Measurements from ENCODE around the gene LYPD8.

The LYPD8 gene

GRCh38 chr1:248753708-248754280, 1.8 kb downstream of the LYPD8 start:
- Histone ChIP-seq H3K9ac (ENCODE audit: low read length) (no peak overlapping the region), H3K27me3 (ENCODE audit: control insufficient read depth, insufficient read depth, low read length) (no peaks in the 10 kb centered on the region), H3K36me3 (ENCODE audit: control insufficient read depth, insufficient read depth, low read length) (no peaks in the 10 kb centered on the region), H3K27ac (ENCODE audit: low read depth, low read length) (no peak overlapping the region), H3K4me3 (ENCODE audit: low read length) (no peak overlapping the region), H3K4me1 (ENCODE audit: control insufficient read depth, insufficient read depth, low read length) (no peaks in the 10 kb centered on the region)

GRCh38 chr1:248753029-248753594, 2.4 kb downstream of the LYPD8 start:
- H3K36me3 ChIP-seq (ENCODE audit: control insufficient read depth, insufficient read depth, low read length), result no peaks in the 10 kb centered on the region
- H3K27me3 ChIP-seq (ENCODE audit: control insufficient read depth, insufficient read depth, low read length), result no peaks in the 10 kb centered on the region
- H3K9ac ChIP-seq (ENCODE audit: low read length), result no peak overlapping the region
- no peak overlapping the region for H3K4me3 ChIP-seq (ENCODE audit: low read length)
- no peaks in the 10 kb centered on the region for H3K4me1 ChIP-seq (ENCODE audit: control insufficient read depth, insufficient read depth, low read length)
- no peak overlapping the region for H3K27ac ChIP-seq (ENCODE audit: low read depth, low read length)

- H3K27ac ChIP-seq (ENCODE audit: low read depth, low read length), result no peak overlapping the region
- H3K9ac ChIP-seq (ENCODE audit: low read length), result no peak overlapping the region
These were observed 3.2 kb downstream of the LYPD8 start for GRCh38 chr1:248752161-248753028.

GRCh38 chr1:248751635-248752034, 3.9 kb downstream of the LYPD8 start:
- Histone ChIP-seq H3K27ac (ENCODE audit: low read depth, low read length) (no peak overlapping the region), H3K4me3 (ENCODE audit: low read length) (no peak overlapping the region), H3K36me3 (ENCODE audit: control insufficient read depth, insufficient read depth, low read length) (no peaks in the 10 kb centered on the region), H3K9ac (ENCODE audit: low read length) (no peak overlapping the region), H3K27me3 (ENCODE audit: control insufficient read depth, insufficient read depth, low read length) (no peaks in the 10 kb centered on the region), H3K4me1 (ENCODE audit: control insufficient read depth, insufficient read depth, low read length) (no peaks in the 10 kb centered on the region)

More at GRCh38 chr1:248752161-248753028, 3.2 kb downstream of the LYPD8 start:
- no peaks in the 10 kb centered on the region for H3K4me1 ChIP-seq (ENCODE audit: control insufficient read depth, insufficient read depth, low read length)
- no peaks in the 10 kb centered on the region for H3K27me3 ChIP-seq (ENCODE audit: control insufficient read depth, insufficient read depth, low read length)
- no peak overlapping the region for H3K4me3 ChIP-seq (ENCODE audit: low read length)
- no peaks in the 10 kb centered on the region for H3K36me3 ChIP-seq (ENCODE audit: control insufficient read depth, insufficient read depth, low read length)

- no peaks in the 10 kb centered on the region for H3K4me1 ChIP-seq (ENCODE audit: control insufficient read depth, insufficient read depth, low read length)
- H3K27ac ChIP-seq (ENCODE audit: low read depth, low read length), result no peak overlapping the region
- H3K4me3 ChIP-seq (ENCODE audit: low read length), result no peak overlapping the region
- H3K36me3 ChIP-seq (ENCODE audit: control insufficient read depth, insufficient read depth, low read length), result no peaks in the 10 kb centered on the region
- no peaks in the 10 kb centered on the region for H3K27me3 ChIP-seq (ENCODE audit: control insufficient read depth, insufficient read depth, low read length)
- no peak overlapping the region for H3K9ac ChIP-seq (ENCODE audit: low read length)
These were observed 4.4 kb downstream of the LYPD8 start for GRCh38 chr1:248751142-248751541.

- H3K4me3 ChIP-seq (ENCODE audit: low read length), result no peak overlapping the region
- no peak overlapping the region for H3K9ac ChIP-seq (ENCODE audit: low read length)
- H3K27me3 ChIP-seq (ENCODE audit: control insufficient read depth, insufficient read depth, low read length), result no peaks in the 10 kb centered on the region
- H3K36me3 ChIP-seq (ENCODE audit: control insufficient read depth, insufficient read depth, low read length), result no peaks in the 10 kb centered on the region
- H3K27ac ChIP-seq (ENCODE audit: low read depth, low read length), result no peak overlapping the region
- no peaks in the 10 kb centered on the region for H3K4me1 ChIP-seq (ENCODE audit: control insufficient read depth, insufficient read depth, low read length)
These were observed 5.1 kb downstream of the LYPD8 start for GRCh38 chr1:248750496-248750895.

GRCh38 chr1:248748211-248748610, 7.3 kb downstream of the LYPD8 start:
- H3K27ac ChIP-seq (ENCODE audit: low read depth, low read length), result no peak overlapping the region

GRCh38 chr1:248740876-248741275, 14.7 kb downstream of the LYPD8 start:
- no peak overlapping the region for H3K4me3 ChIP-seq (ENCODE audit: low read length)
- H3K36me3 ChIP-seq (ENCODE audit: control insufficient read depth, insufficient read depth, low read length), result no peaks in the 10 kb centered on the region
- no peak overlapping the region for H3K9ac ChIP-seq (ENCODE audit: low read length)
- no peaks in the 10 kb centered on the region for H3K4me1 ChIP-seq (ENCODE audit: control insufficient read depth, insufficient read depth, low read length)
- H3K27ac ChIP-seq (ENCODE audit: low read depth, low read length), result no peak overlapping the region
- H3K27me3 ChIP-seq (ENCODE audit: control insufficient read depth, insufficient read depth, low read length), result no peaks in the 10 kb centered on the region

More at GRCh38 chr1:248748211-248748610, 7.3 kb downstream of the LYPD8 start:
- Histone ChIP-seq H3K4me1 (ENCODE audit: control insufficient read depth, insufficient read depth, low read length) (no peaks in the 10 kb centered on the region), H3K4me3 (ENCODE audit: low read length) (no peak overlapping the region), H3K9ac (ENCODE audit: low read length) (no peak overlapping the region), H3K36me3 (ENCODE audit: control insufficient read depth, insufficient read depth, low read length) (no peaks in the 10 kb centered on the region), H3K27me3 (ENCODE audit: control insufficient read depth, insufficient read depth, low read length) (no peaks in the 10 kb centered on the region)

- Histone ChIP-seq H3K36me3 (ENCODE audit: control insufficient read depth, insufficient read depth, low read length) (no peaks in the 10 kb centered on the region), H3K9ac (ENCODE audit: low read length) (no peak overlapping the region), H3K4me3 (ENCODE audit: low read length) (no peak overlapping the region), H3K27ac (ENCODE audit: low read depth, low read length) (no peak overlapping the region), H3K27me3 (ENCODE audit: control insufficient read depth, insufficient read depth, low read length) (no peaks in the 10 kb centered on the region), H3K4me1 (ENCODE audit: control insufficient read depth, insufficient read depth, low read length) (no peaks in the 10 kb centered on the region)
These were observed 15.9 kb downstream of the LYPD8 start for GRCh38 chr1:248739572-248740205.

- Histone ChIP-seq H3K4me3 (ENCODE audit: low read length) (no peak overlapping the region), H3K27me3 (ENCODE audit: control insufficient read depth, insufficient read depth, low read length) (no peaks in the 10 kb centered on the region), H3K9ac (ENCODE audit: low read length) (no peak overlapping the region)
These were observed 18.1 kb downstream of the LYPD8 start for GRCh38 chr1:248737457-248737856.

GRCh38 chr1:248736977-248737376, 18.6 kb downstream of the LYPD8 start:
- no peaks in the 10 kb centered on the region for H3K36me3 ChIP-seq (ENCODE audit: control insufficient read depth, insufficient read depth, low read length)
- H3K27ac ChIP-seq (ENCODE audit: low read depth, low read length), result no peak overlapping the region

More at GRCh38 chr1:248737457-248737856, 18.1 kb downstream of the LYPD8 start:
- Histone ChIP-seq H3K4me1 (ENCODE audit: control insufficient read depth, insufficient read depth, low read length) (no peaks in the 10 kb centered on the region), H3K27ac (ENCODE audit: low read depth, low read length) (no peak overlapping the region), H3K36me3 (ENCODE audit: control insufficient read depth, insufficient read depth, low read length) (no peaks in the 10 kb centered on the region)

GRCh38 chr1:248733566-248733965, 22.0 kb downstream of the LYPD8 start:
- Histone ChIP-seq H3K27me3 (ENCODE audit: control insufficient read depth, insufficient read depth, low read length) (no peaks in the 10 kb centered on the region), H3K36me3 (ENCODE audit: control insufficient read depth, insufficient read depth, low read length) (no peaks in the 10 kb centered on the region), H3K27ac (ENCODE audit: low read depth, low read length) (no peak overlapping the region), H3K4me1 (ENCODE audit: control insufficient read depth, insufficient read depth, low read length) (no peaks in the 10 kb centered on the region), H3K4me3 (ENCODE audit: low read length) (no peak overlapping the region), H3K9ac (ENCODE audit: low read length) (no peak overlapping the region)

More at GRCh38 chr1:248736977-248737376, 18.6 kb downstream of the LYPD8 start:
- no peaks in the 10 kb centered on the region for H3K27me3 ChIP-seq (ENCODE audit: control insufficient read depth, insufficient read depth, low read length)
- no peak overlapping the region for H3K4me3 ChIP-seq (ENCODE audit: low read length)
- no peaks in the 10 kb centered on the region for H3K4me1 ChIP-seq (ENCODE audit: control insufficient read depth, insufficient read depth, low read length)
- no peak overlapping the region for H3K9ac ChIP-seq (ENCODE audit: low read length)

Data from rectal smooth muscle tissue (tissue), 1 donor.